IMR-90 (cell line): ENCODE results near the gene KCNQ1.

Experiments
- BHLHE40 ChIP-seq: fragments of 150-350 bp; IDR thresholded peaks from 2 replicates; pipeline ENCODE4 v1.6.1; 2016; ENCODE audit warnings: mild to moderate bottlenecking, low read depth, low read length
- CEBPB ChIP-seq: IDR thresholded peaks from 2 replicates; pipeline ENCODE4 v1.6.1; 2012; ENCODE audit warnings: low read depth, low read length, improper control_type of control experiment
- CTCF ChIP-seq: conservative IDR thresholded peaks from 2 replicates; pipeline ENCODE4 v1.5.1; 2012; ENCODE audit warnings: mild to moderate bottlenecking, low read depth, low read length, improper control_type of control experiment
- ELK1 ChIP-seq: fragments of 150-350 bp; IDR thresholded peaks from 2 replicates; pipeline ENCODE4 v1.6.1; 2016; ENCODE audit warnings: low read depth, mild to moderate bottlenecking, low read length, moderate library complexity, borderline replicate concordance
- FOS ChIP-seq: fragments of 150-350 bp; IDR thresholded peaks from 2 replicates; pipeline ENCODE4 v1.6.1; 2016; ENCODE audit warnings: low read depth, low read length
- MAFK ChIP-seq: IDR thresholded peaks from 2 replicates; pipeline ENCODE4 v1.6.1; 2012; ENCODE audit warnings: low read depth, low read length, improper control_type of control experiment
- MAZ ChIP-seq: IDR thresholded peaks from 2 replicates; pipeline ENCODE4 v1.6.1; 2012; ENCODE audit warnings: low read depth, mild to moderate bottlenecking, low read length, improper control_type of control experiment, moderate library complexity, borderline replicate concordance
- POLR2A ChIP-seq: IDR thresholded peaks from 2 replicates; pipeline ENCODE4 v1.6.1; 2012; ENCODE audit warnings: mild to moderate bottlenecking, low read depth, low read length
- RAD21 ChIP-seq: IDR thresholded peaks from 2 replicates; pipeline ENCODE4 v1.6.1; 2012; ENCODE audit warnings: low read length, improper control_type of control experiment
- RCOR1 ChIP-seq: IDR thresholded peaks from 2 replicates; pipeline ENCODE4 v1.6.1; 2012; ENCODE audit warnings: mild to moderate bottlenecking, low read length, improper control_type of control experiment; ENCODE audit not compliant: insufficient replicate concordance
- RFX5 ChIP-seq: IDR thresholded peaks from 2 replicates; pipeline ENCODE4 v1.8.0; 2012; ENCODE audit warnings: low read depth, mild to moderate bottlenecking, low read length, moderate library complexity
- SMC3 ChIP-seq: fragments of 150-350 bp; IDR thresholded peaks from 2 replicates; pipeline ENCODE4 v1.6.1; 2016; ENCODE audit warnings: low read depth, mild to moderate bottlenecking, antibody characterized with exemption, low read length, moderate library complexity
- USF2 ChIP-seq: fragments of 150-350 bp; IDR thresholded peaks from 2 replicates; pipeline ENCODE4 v1.6.1; 2017; ENCODE audit warnings: mild to moderate bottlenecking, antibody characterized with exemption, low read length, low read depth

- no peak for TF ChIP-seq CTCF
- TF ChIP-seq ELK1, result no peak
- TF ChIP-seq CEBPB, result no peak
- no peak for TF ChIP-seq MAFK
- TF ChIP-seq POLR2A, result no peak
- TF ChIP-seq BHLHE40, result no peak
- no peak for TF ChIP-seq USF2
- no peak for TF ChIP-seq FOS
- TF ChIP-seq MAZ, result no peak
- TF ChIP-seq SMC3, result no peak
- TF ChIP-seq RAD21, result no peak
- TF ChIP-seq RCOR1, result no peak
- TF ChIP-seq RFX5, result no peak
Observed at GRCh38 chr11:2868506-2869133, 423.8 kb downstream of the KCNQ1 start.
